NCI-H345 treated with DMSO at 0.1 percent for 48 hours (cell line): Measurements from ENCODE around the gene SPAAR.
"Not testable (repeated sequence)": the region's sequence is repeated elsewhere in the genome, so short reads cannot be mapped to it uniquely, and the experiment has no call there.

Experiments used
- DNase-seq: peaks from one replicate; lab custom pipeline; 2025; ENCODE audit not compliant: unreplicated experiment; lab: John Stamatoyannopoulos, UW

Gene SPAAR

DNA sequence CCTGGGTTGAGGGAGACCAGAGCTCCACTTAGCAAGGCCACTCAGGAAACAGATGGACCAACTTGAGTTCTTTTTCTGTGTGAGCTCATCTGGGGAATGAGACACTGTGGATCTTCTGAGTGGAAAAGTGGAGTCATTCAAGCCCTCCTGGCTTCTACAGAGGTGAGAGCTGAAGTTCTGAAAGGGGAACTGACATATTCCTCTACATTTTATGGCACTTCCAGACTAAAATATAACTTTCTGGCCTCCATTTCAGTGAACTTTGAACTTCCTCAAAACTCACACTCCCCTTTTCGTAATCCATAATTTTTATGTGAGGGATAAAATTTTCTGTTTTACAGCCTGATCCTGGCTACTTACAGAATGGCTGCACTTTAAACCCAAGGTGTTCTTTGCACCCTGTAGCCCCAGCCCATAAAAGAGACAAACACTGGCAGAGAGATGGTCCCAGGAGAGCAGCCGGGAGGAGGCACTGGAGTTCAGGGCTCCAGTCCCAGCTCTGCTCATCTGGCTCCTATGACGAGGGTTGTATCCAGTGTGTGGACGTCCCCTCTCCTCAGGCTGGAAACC, 10.8 kb downstream of the SPAAR start:
- DNase-seq = no peak

- no peak for DNase-seq
Observed at GRCh38 chr9:35923598-35923926, 14.3 kb downstream of the SPAAR start.

- no peak for DNase-seq
Observed at GRCh38 chr9:35923927-35924763, 14.9 kb downstream of the SPAAR start.

DNA sequence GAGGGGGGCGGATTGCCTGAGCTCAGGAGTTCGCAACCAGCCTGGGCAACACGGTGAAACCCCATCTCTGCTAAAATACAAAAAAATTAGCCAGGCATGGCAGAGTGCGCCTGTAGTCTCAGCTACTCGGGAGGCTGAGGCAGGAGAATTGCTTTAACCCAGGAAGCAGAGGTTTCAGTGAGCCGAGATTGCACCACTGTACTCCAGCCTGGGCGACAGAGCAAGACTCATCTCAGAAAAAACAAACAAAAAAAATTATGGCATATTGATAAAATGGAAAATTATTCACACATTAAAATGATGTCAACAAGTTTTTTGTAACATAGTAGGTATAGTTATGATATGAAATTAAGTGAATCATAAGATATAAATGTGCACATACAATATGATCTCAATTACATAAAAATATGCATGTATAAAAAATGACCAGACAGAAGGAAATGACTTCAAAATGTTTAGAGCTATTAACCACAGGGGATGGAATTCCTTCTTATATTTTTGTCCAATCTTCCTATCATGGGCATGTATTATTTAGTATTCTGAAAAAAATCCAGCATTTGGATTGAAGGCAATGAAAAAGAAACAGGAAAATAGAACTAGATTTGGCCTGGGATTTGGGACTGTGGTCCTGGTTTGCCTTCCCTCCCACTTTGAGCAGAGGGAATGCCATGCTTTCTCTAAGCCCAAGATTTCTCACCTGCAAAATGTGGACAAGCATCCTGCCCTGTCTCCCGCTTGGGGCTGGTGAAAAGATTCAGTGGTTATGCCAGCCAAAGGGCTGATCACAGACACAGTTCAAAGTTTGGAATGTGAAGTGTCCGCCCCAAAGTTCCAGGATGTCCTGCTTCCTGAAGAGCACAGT, 19.5 kb downstream of the SPAAR start:
- DNase-seq = no peak

DNA sequence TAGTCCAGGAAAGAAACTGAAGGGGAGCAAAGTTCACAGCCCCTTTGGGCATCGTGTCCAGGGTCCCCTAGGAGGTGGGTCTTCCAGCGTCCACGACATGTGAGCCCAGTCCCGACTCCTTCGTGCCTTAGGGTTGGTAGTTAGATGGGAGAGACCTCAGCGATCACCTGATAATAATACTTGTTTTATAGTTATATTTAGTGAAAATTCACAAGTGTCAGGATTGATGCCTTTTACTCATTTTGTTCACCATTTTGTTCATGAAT, 20.1 kb downstream of the SPAAR start:
- no peak for DNase-seq

- no peak for DNase-seq
Observed at GRCh38 chr9:35930521-35930920, 21.2 kb downstream of the SPAAR start.

DNA sequence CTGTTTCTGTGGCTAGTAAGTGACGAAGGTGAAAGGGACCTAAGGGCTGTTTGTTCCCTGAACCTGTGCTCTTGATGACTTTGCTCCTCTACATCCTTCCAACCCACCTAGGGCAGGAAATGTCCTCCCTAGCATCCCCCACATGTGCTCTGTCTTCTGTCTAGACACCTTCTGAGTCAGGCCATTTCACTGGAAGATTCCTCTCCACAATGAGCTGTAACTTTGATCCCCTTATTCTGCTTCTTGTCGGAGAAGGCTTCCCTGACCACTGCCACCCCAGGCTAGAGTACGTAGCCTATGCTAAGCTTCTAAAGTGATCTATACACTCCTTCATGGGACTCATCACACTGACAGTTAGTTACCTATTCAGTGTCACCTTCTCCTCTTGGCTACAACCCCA, 21.7 kb downstream of the SPAAR start:
- no peak for DNase-seq

DNA sequence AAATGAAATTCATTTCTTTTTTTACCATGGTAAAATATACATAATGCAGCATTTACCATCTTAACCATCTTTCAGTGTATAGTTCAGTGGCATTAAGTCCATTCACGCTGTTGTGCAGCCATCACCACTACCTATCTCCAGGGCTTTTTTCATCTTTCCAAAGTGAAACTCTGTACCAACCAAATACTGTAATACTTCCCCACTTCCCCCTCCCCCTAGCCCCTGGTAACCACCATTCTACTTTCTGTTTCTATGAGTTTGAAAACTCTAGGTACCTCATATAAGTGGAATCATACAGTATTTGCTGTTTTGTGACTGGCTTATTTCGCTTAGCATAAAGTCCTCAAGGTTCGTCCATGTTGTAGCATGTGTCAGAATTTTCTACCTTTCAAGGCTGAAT, 23.4 kb downstream of the SPAAR start:
- no peak for DNase-seq

- no peak for DNase-seq
Observed at GRCh38 chr9:35933550-35934067, 24.3 kb downstream of the SPAAR start.

DNA sequence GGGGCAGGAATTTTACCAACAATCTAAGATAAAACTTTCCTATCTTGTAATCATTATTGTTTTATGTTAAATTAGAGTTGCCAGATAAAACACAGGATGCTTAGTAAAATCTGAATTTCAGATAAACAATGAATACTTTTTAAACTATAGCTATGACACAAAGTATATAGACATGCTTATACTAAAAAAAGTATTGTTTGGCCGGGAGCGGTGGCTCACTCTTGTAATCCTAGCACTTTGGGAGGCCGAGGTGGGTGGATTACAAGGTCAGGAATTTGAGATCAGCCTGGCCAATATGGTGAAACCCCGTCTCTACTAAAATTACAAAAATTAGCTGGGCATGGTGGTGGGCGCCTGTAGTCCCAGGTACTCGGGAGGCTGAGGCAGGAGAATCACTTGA, 24.8 kb downstream of the SPAAR start:
- DNase-seq = not testable (repeated sequence)

GRCh38 chr9:35935261-35935660, 26.0 kb downstream of the SPAAR start:
- no peak for DNase-seq

DNA sequence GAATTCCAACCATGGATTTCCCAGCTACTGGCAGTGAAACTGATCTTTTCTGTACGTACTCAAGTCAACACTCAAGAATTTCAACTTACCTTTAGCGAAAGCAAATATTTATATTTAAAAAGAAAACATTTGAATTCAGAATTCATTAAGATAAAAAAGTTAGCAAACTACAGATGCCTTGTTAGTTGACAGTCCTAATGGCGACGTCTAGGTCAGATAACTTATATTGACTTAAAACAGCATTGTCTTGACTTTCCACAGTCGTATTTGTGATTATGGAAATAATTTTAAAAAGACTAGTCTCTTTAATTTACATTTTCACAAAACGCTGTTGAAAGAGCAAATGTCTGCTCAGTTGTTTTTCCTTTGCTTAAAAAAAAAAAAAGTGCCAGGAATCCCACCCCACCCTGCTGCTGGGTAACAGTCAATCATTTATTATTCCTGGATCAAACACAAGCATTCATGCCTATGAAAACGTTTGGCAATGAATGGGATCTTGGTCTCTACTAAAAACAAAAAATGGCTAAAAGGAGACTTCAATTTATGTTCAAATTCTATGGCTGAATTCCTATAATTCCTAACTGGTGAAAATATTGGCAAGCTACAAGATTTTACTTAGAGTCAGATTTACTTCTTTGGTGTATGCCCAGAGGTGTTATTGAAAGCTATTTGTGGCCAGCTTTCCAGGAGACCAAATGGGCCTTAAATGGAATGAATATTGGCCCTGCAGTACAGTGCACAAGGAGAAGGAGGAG, 26.6 kb downstream of the SPAAR start:
- no peak for DNase-seq

GRCh38 chr9:35937227-35937626, 27.9 kb downstream of the SPAAR start:
- DNase-seq = no peak

DNA sequence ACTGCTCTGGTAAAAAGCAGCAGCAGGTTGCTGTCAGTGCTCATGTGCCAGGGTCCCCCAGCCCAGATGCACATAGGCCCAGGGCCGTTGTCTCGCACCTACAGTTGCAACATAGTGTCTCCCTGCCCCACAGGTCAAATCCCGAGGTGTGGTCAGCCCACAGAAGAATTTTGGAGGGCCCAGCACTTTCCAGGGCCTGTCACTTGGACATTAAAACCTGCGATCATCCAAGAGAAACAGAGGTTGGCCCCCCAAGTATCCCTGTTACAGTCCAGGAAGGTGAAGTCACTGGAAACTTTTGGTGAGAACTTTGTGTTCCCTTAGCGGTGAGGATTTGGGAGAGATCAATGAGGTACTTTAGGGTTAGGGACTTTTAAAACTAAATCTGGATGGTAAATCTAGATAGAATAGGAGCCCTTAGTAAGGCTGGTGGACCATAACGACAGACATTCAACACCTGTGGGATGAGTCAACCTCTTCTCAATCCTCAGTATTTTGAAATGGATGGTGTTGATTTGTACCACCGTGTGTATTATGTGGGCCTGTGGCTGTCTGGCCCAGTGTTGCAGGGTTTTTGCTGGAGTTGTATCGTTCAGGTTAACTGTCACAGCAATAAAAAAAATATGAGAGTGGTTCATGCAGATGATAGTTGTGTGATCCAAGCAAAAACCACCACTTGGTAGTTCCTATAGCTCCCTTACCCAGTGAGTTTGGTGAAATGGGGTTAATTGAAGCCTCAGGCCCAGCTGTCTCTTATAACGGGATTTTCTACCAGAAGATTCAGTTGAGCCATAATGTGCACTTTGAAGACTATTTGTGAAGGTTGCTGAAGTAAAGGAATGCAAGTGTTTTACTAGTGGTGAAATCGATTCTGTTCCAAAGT, 29.4 kb downstream of the SPAAR start:
- no peak for DNase-seq

GRCh38 chr9:35939679-35940250, 30.5 kb downstream of the SPAAR start:
- DNase-seq = no peak

- no peak for DNase-seq
Observed at GRCh38 chr9:35940458-35941407, 31.4 kb downstream of the SPAAR start.

DNA sequence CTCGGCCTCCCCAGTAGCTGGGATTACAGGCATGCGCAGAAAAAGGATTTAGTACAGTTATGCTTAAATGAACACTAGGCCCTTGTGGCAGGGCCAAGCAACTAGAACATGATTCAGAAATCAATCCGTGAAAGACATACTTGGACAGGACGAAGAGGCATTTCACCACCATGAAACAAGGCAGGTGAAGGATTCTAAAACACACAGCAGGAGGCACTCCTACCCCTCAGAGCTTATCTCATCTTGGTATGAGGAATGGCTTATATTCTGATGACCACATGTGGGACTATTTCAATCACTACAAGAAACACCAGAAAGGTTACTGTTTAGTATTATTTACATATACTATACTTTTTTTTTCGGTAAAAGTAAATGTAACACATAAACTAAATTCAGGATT, 33.0 kb downstream of the SPAAR start:
- no peak for DNase-seq

GRCh38 chr9:35944173-35944572, 34.9 kb downstream of the SPAAR start:
- no peak for DNase-seq

- DNase-seq = no peak
Observed at GRCh38 chr9:35944841-35945240, 35.6 kb downstream of the SPAAR start.
